Activated CD4-positive, CD25-positive, alpha-beta regulatory T cell treated with anti-CD3 and anti-CD28 coated beads, Interleukin-2, amount 50 U/mL, for 24 hours (primary cell): ENCODE data around the gene SLC2A5.
"Not testable (repeated sequence)": the region's sequence is repeated elsewhere in the genome, so short reads cannot be mapped to it uniquely, and the experiment has no call there.

ENCODE experiments used
- ATAC-seq, 2 donors: fragments of 150-1000 bp; cut with Tn5 transposase; one replicate each; pipeline ENCODE4 v1.10.0; 2021; ENCODE audit warnings: mild to moderate bottlenecking in 1 of 2, moderate library complexity in 1 of 2

The SLC2A5 gene

DNA sequence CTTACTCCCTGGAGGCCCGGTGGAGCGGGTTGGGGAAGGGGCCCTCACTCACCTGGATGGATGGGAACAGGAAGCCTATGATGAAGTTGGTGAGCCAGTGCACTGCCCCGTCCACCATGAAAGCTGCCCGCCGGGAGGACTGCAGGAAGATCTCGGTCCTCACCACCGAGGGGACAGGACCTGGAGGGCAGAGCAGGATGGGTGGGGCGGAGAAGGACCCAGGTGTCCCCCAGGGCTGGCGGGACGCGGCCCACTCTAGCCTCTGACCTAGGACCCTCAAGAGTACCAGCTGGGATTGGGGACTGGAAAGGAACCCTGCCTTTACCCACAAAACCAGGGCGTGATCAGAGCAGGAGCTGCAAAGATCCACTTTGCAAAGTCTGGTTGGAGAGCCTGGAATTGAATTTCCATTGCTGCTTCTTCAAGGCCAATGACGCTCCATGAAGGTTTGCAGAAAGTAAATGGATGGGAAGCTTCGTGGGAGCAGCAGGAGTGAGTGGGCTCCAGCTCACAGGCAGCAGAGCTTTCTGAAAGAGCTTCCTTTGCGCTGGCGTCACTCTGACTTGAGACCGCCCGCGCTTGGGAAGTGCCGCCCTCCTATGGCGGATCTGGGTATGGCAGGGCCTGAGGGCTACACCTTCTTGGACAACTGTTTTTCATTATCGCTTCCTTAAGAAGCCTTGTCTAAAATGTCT, 64.6 kb downstream of the SLC2A5 start:
- peak; percentile 75 to 81 for ATAC-seq

DNA sequence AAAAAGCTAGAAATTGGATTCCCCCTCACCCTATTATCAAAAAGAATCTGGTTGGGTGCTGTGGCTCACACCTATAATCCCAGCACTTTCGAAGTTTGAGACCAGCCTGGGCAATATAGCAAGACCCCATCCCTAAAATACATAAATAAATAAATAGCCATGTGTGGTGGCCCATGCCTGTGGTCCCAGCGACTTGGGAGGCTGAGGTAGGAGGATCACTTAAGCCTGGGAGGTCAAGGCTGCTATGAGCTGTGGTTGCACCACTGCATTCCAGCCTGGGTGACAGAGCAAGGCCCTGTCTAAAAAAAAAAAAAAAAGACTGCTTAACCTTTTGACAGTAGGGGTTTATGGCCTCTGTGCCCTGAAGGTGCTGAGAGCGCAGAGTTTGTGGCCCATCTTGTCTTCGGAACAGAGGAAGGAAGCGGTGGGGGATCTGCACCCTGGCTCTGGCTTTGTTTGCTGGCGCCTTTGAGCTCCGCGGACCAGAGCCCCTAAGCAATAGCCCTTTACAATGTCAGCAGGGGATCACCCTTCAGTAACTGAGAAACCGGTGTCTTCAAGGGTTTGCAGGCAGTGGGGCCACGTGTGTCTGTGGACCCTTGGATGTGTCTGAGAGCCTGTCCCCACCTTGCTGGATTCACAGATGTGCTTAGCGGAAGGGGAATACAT, 65.3 kb downstream of the SLC2A5 start:
- no peak for ATAC-seq

GRCh38 chr1:9002215-9002560, 67.2 kb downstream of the SLC2A5 start:
- not testable (repeated sequence) for ATAC-seq

- ATAC-seq: not testable (repeated sequence)
These were observed 67.8 kb downstream of the SLC2A5 start for GRCh38 chr1:9001534-9002214.

DNA sequence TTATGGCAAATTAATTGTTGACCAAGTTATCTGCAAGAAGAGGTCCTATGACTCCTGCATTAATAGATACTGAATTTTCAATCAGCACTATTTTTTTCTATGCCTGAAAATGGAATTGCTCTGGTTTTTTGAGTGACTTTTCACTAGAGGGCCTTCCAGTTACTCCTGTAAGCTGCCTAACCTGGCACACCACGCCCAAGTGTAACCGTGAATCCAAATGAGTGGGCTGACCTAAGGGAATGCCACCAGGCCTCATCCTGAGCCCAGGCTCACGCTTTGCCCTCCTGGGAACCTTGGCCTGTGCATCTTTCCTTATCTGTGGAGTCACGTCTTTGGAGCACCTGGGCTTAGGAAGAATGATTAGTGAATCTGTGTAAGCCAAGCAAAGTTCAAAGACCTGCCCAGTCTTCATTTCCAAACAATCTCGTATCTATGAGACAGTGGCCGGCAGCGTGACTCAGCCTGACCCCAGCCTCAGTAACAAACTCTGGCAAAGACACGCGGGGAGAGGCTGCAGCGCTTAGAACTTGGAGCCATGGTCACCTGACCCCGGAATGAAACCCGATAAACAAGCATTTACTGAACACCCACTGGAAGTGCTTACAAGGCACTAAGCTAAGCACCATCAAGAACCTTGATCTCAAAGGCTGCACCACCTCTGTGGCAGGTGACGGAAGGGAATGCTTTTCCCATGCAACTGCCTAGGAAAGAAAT, 75.3 kb downstream of the SLC2A5 start:
- ATAC-seq: not testable (repeated sequence)

DNA sequence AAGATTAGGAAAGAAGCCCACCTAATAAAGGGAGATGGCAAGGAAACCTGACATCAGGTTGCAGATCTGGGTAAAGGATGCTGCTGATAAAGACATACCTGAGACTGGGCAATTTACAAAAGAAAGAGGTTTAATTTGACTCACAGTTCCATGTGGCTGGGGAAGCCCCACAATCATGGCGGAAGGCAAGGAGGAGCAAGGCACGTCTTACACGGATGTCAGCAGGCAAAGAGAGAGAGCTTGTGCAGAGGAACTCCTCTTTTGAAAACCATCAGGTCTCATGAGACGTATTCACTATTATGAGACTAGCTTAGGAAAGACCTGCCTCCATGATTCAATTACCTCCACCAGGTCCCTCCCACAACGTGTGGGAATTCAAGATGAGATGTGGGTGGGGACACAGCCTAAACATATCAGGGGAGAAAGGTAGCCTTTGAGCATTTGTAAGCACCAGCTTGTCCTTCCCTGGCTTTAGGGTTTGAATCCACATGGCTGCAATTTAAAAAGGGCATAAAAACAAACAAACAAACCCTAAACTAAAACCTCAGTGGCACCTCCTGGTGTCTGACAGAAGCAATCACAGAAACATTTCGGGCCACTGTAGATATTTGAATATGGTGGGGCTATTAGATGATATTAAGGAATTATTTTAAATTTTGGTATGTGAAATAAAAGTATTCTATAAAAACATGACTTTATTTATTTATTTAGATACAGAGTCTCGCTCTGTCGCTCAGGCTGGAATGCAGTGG, 76.3 kb downstream of the SLC2A5 start:
- no peak for ATAC-seq

- no peak for ATAC-seq
These were observed 79.6 kb downstream of the SLC2A5 start for GRCh38 chr1:8989821-8990220.

DNA sequence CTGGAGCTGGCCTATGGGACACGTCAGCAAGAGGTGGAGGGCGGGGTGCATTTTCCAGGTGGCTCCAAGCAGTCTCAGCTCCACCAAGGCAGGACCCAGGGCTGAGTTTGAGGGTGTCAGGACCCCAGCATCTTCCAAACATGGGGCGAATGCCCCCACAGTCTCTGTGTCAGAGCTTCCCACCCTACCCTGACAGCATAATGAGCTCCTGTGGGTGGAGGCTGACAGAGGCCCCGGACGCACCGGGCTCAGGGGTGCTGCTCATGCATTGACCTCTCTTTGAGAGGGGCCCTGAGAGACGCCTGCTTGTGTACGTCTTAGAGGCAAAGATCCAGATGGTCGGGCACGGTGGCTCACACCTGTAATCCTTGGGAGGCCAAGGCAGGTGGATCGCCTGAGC, 80.4 kb downstream of the SLC2A5 start:
- no peak for ATAC-seq

DNA sequence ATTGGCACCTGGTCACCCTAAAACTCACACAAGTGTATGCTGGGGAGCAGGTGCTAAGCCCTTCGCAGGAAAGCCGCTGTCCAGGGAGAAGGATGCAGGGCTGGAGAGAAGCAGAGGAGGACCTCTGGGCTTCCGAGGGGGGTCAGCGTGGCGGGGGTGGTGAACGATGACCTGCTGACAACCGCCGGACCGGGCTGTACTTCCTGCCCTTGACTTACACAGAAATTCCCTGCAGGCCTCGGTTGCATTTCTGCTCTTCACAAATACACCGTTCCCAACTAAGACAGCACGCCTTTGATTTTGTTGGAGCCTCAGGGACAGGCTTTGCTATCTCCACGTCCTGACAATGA, 80.8 kb downstream of the SLC2A5 start:
- no peak for ATAC-seq

DNA sequence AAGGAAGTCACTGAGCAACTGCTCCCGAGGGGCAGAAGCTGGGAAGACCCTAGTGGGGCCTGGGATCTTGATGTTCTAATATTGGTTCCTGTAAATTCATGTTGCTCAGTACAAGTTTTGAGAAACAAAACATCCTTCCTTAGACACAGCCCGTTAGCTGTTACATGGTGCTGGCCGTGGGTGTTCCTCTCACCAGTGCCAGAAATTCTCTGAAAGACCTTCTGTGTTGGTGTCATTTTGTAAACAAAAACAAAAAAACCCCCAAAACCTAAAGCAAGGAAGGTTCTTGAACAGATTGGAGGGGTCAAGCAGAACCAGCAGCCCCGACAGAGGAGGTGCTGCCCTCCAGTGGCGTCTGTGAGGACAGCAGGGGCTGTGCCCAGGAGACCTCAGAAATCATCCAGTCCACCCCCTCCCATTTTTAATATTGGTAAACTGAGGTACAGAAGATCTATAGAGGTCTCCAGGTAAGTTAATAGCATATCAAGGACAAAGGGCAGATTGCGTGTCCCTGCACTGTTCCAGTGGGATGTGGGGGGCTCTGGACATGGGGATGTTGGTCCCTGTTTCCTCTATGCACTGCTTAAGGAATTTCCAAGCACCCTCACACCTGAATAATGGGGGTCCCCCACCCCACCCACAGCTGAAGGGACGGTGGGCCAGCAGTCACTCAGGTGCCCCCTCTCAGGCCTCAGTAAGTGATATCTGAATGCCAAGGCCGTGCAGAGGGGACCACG, 81.4 kb downstream of the SLC2A5 start:
- ATAC-seq: peak; percentile 63 to 71

DNA sequence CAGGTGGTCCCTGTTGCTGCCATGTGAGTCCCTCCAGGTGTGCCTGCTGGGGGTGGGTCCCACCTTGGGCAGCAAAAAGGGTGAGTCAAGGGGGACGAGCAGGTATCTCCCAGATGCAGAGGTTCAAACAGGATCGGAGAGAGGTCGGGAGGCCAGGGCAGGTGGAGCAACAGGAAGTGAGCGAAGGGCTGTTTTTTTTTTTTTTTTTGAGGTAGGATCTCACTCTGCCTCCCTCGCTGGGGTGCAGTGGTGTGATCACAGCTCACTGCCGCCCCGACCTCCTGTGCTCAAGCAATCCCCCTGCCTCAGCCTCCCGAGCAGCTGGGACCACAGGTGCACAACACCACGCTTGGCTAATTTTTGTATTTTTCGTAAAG, 82.6 kb downstream of the SLC2A5 start:
- ATAC-seq: no peak

DNA sequence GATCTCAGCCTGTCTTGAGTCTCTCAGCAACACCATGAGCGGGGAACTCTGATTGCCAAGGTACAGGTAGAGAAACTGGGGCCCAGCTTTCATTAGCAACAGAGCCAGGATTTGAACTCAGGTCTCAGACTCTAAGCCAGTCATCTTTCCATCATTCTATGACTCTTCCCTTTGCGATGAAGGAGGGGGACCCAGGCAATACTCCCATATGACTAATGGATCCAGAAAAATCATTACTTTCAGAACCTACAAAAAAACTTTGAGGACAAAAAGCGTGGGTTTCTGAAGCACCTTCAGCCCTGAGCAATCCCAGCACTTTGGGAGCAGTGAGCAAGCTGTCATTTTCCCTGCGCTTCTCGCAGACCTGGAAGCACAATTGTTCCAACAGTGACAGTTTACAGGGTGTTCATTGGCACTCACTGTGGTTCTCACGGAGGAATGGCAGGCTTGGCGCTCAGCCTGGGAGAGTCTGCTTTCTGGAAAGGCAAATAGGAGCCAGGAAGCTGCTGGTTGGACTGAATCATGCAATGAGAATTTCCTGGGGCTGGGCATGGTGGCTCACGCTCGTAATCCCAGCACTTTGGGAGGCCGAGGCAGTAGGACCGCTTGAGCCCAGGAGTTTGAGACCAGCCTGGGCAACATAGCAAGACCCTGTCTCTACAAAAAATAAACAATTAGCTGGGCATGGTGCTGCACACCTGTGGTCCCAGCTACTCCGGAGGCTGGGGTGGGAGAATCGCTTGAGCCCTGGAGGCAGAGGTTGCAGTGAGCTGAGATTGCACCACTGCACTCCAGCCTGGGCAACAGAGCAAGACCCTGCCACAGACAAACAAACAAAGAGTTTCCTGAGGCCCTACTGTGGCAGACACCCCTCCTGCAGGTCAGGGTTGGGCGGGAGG, 83.3 kb downstream of the SLC2A5 start:
- ATAC-seq: no peak
